Suprapubic skin (tissue), 3 donors: Measurements from ENCODE around the gene SCT.

Experiments used
- EP300 ChIP-seq: sonication (generic); formaldehyde crosslinking; IDR thresholded peaks from one replicate; pipeline ENCODE4 v1.6.1; 2017; ENCODE audit warnings: antibody characterized with exemption
- POLR2A ChIP-seq, 2 donors: fragments of 450-650 bp; IDR thresholded peaks; one replicate each; pipeline ENCODE4 v1.6.1; 2017; ENCODE audit warnings: antibody characterized with exemption in 2 of 2, mild to moderate bottlenecking in 2 of 2, moderate library complexity in 2 of 2
- TF ChIP-seq, protein P1 (sequence below), 2 donors: fragments of 200-600 bp in 1 of 2; fragments of 450-650 bp in 1 of 2; sonication (generic) in 1 of 2; IDR thresholded peaks; one replicate each; pipeline ENCODE4 v1.5.1; 2016 to 2019; ENCODE audit warnings: antibody characterized with exemption in 2 of 2, mild to moderate bottlenecking in 1 of 2, moderate library complexity in 1 of 2

DNA sequence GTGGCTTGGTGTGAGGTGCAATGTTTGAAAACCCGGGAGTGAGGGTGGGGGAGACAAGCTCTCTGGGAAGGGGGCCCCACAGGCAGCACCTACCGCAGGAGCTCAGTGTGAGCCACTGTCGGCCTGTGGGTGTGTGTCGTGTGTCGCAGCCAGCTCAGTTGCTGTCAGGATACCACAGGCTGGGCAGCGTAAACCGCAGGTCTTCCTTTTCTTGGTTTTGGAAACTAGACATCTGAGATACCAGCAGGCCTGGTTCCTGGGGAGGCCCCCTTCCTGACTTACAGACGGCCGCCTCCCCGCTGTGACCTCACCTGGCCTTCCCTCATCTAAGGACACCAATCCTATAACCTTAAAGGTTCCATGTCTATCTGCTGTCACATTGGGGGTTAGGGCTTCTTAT is 30.6 kb downstream of the SCT start:
- TF ChIP-seq, protein P1, sequence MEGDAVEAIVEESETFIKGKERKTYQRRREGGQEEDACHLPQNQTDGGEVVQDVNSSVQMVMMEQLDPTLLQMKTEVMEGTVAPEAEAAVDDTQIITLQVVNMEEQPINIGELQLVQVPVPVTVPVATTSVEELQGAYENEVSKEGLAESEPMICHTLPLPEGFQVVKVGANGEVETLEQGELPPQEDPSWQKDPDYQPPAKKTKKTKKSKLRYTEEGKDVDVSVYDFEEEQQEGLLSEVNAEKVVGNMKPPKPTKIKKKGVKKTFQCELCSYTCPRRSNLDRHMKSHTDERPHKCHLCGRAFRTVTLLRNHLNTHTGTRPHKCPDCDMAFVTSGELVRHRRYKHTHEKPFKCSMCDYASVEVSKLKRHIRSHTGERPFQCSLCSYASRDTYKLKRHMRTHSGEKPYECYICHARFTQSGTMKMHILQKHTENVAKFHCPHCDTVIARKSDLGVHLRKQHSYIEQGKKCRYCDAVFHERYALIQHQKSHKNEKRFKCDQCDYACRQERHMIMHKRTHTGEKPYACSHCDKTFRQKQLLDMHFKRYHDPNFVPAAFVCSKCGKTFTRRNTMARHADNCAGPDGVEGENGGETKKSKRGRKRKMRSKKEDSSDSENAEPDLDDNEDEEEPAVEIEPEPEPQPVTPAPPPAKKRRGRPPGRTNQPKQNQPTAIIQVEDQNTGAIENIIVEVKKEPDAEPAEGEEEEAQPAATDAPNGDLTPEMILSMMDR (IDR thresholded peaks at IDR 0.05) = no peak
- TF ChIP-seq POLR2A (IDR thresholded peaks at IDR 0.05) = no peak
- no peak for TF ChIP-seq EP300
